H9 (cell line): ENCODE data around the gene AMH. TPM values are rescaled to one million over a fixed set of nuclear protein-coding genes. Genes with fewer than 3 reads are reported as not detected.

Experiments used
- DNase-seq: peaks from one replicate; pipeline ENCODE4 v3.0.0-alpha.2; 2017
- H2AFZ ChIP-seq: one replicate; pipeline ENCODE4 v1.6.1; 2013; ENCODE audit warnings: mild to moderate bottlenecking, low read length, control low read depth, moderate library complexity
- H2AK5ac ChIP-seq: 2 replicates; pipeline ENCODE4 v1.6.1; 2013; ENCODE audit warnings: low read length, control low read depth, mixed read lengths; ENCODE audit not compliant: insufficient read length
- H2BK120ac ChIP-seq: one replicate; pipeline ENCODE4 v1.6.1; 2013; ENCODE audit warnings: low read depth, mild to moderate bottlenecking, low read length, control low read depth, inconsistent platforms; ENCODE audit not compliant: poor library complexity, severe bottlenecking
- H2BK12ac ChIP-seq: 2 replicates; pipeline ENCODE4 v1.6.1; 2013; ENCODE audit warnings: low read length, control low read depth, mixed read lengths, low read depth; ENCODE audit not compliant: insufficient read length
- H2BK15ac ChIP-seq: 2 replicates; pipeline ENCODE4 v1.6.1; 2013; ENCODE audit warnings: low read depth, low read length, control low read depth
- H2BK20ac ChIP-seq: one replicate; pipeline ENCODE4 v1.6.1; 2013; ENCODE audit warnings: low read depth, mild to moderate bottlenecking, low read length, control low read depth, inconsistent platforms; ENCODE audit not compliant: poor library complexity, severe bottlenecking
- H2BK5ac ChIP-seq: 2 replicates; pipeline ENCODE4 v1.6.1; 2013; ENCODE audit warnings: low read length, control low read depth, mixed read lengths; ENCODE audit not compliant: insufficient read length
- H3K14ac ChIP-seq: 2 replicates; pipeline ENCODE4 v1.6.1; 2013; ENCODE audit warnings: low read length, control low read depth; ENCODE audit not compliant: insufficient read depth
- H3K18ac ChIP-seq: 2 replicates; pipeline ENCODE4 v1.6.1; 2013; ENCODE audit warnings: low read depth, mild to moderate bottlenecking, mixed read lengths, low read length, control low read depth; ENCODE audit not compliant: insufficient read length
- H3K23ac ChIP-seq: 2 replicates; pipeline ENCODE4 v1.6.1; 2013; ENCODE audit warnings: low read length, control low read depth, mixed read lengths, low read depth; ENCODE audit not compliant: insufficient read length
- H3K23me2 ChIP-seq: 2 replicates; pipeline ENCODE4 v1.6.1; 2013; ENCODE audit warnings: low read depth, mild to moderate bottlenecking, mixed read lengths, low read length, control low read depth; ENCODE audit not compliant: insufficient read length, poor library complexity, severe bottlenecking
- H3K27ac ChIP-seq: 2 replicates; pipeline ENCODE4 v1.5.1; 2013; ENCODE audit warnings: low read length, control low read depth, mixed read lengths, low read depth; ENCODE audit not compliant: insufficient read length
- H3K27me3 ChIP-seq: 2 replicates; pipeline ENCODE4 v1.6.1; 2013; ENCODE audit warnings: low read length, control low read depth, inconsistent platforms; ENCODE audit not compliant: insufficient read depth
- H3K4ac ChIP-seq: 2 replicates; pipeline ENCODE4 v1.6.1; 2013; ENCODE audit warnings: low read depth, mild to moderate bottlenecking, control low read depth, inconsistent platforms, low read length, moderate library complexity
- H3K4me1 ChIP-seq: 2 replicates; pipeline ENCODE4 v1.6.1; 2013; ENCODE audit warnings: low read length, control low read depth, inconsistent platforms; ENCODE audit not compliant: insufficient read depth
- H3K4me2 ChIP-seq: 2 replicates; pipeline ENCODE4 v1.6.1; 2013; ENCODE audit warnings: low read length, control low read depth, mixed read lengths; ENCODE audit not compliant: insufficient read length, insufficient read depth
- H3K56ac ChIP-seq: 2 replicates; pipeline ENCODE4 v1.6.1; 2013; ENCODE audit warnings: low read depth, mild to moderate bottlenecking, mixed read lengths, low read length, control low read depth; ENCODE audit not compliant: insufficient read length
- H3K79me1 ChIP-seq: 2 replicates; pipeline ENCODE4 v1.6.1; 2013; ENCODE audit warnings: low read depth, mild to moderate bottlenecking, moderate library complexity, low read length, control low read depth, inconsistent platforms; ENCODE audit not compliant: insufficient read depth, poor library complexity, severe bottlenecking
- H3K79me2 ChIP-seq: 2 replicates; pipeline ENCODE4 v1.6.1; 2013; ENCODE audit warnings: low read length, control low read depth, inconsistent platforms; ENCODE audit not compliant: insufficient read depth
- H3K9ac ChIP-seq: 2 replicates; pipeline ENCODE4 v1.6.1; 2013; ENCODE audit warnings: low read length, control low read depth, mixed read lengths; ENCODE audit not compliant: insufficient read length; ENCODE audit errors: extremely low read depth
- H3K9me3 ChIP-seq: one replicate; pipeline ENCODE4 v1.6.1; 2013; ENCODE audit warnings: low read depth, low read length, inconsistent platforms; ENCODE audit not compliant: control insufficient read depth
- H3T11ph ChIP-seq: one replicate; pipeline ENCODE4 v1.6.1; 2013; ENCODE audit warnings: mild to moderate bottlenecking, low read length, control low read depth, inconsistent platforms
- H4K20me1 ChIP-seq: one replicate; pipeline ENCODE4 v1.6.1; 2013; ENCODE audit not compliant: control insufficient read depth, insufficient read length, insufficient read depth
- H4K5ac ChIP-seq: 2 replicates; pipeline ENCODE4 v1.6.1; 2013; ENCODE audit warnings: low read depth, mild to moderate bottlenecking, mixed read lengths, low read length, control low read depth; ENCODE audit not compliant: insufficient read length
- H4K8ac ChIP-seq: replicated peaks from 2 replicates; pipeline ENCODE4 v1.6.1; 2013; ENCODE audit warnings: low read length, control low read depth, mixed read lengths, low read depth; ENCODE audit not compliant: insufficient read length
- H4K91ac ChIP-seq: 2 replicates; pipeline ENCODE4 v1.6.1; 2013; ENCODE audit warnings: low read depth, mild to moderate bottlenecking, moderate library complexity, mixed read lengths, low read length, control low read depth; ENCODE audit not compliant: insufficient read length
- H3K27ac Mint-ChIP-seq, 3 experiments: 2 replicates in 2 of 3; 3 replicates in 1 of 3; pipeline ENCODE4 v1.8.0; 2020 to 2021; ENCODE audit warnings: mixed read lengths in 3 of 3, mild to moderate bottlenecking in 1 of 3, moderate library complexity in 1 of 3
- H3K27me3 Mint-ChIP-seq: 2 replicates; pipeline ENCODE4 v1.8.0; 2021; ENCODE audit warnings: low read depth, mild to moderate bottlenecking, moderate library complexity, mixed read lengths
- H3K36me3 Mint-ChIP-seq, 3 experiments: 2 replicates in 2 of 3; 3 replicates in 1 of 3; pipeline ENCODE4 v1.8.0; 2020 to 2021; ENCODE audit warnings: low read depth in 3 of 3, mixed read lengths in 3 of 3; ENCODE audit not compliant: insufficient read depth in 1 of 3
- H3K4me1 Mint-ChIP-seq, 2 experiments: 2 replicates each; pipeline ENCODE4 v1.8.0; 2020; ENCODE audit warnings: mixed read lengths in 2 of 2
- H3K4me3 Mint-ChIP-seq, 2 experiments: 2 replicates in 1 of 2; 3 replicates in 1 of 2; pipeline ENCODE4 v1.8.0; 2020 to 2021; ENCODE audit warnings: mild to moderate bottlenecking in 2 of 2, mixed read lengths in 2 of 2, moderate library complexity in 1 of 2
- H3K9me3 Mint-ChIP-seq, 2 experiments: 2 replicates in 1 of 2; 3 replicates in 1 of 2; pipeline ENCODE4 v1.8.0; 2020; ENCODE audit warnings: mild to moderate bottlenecking in 2 of 2, mixed read lengths in 2 of 2, moderate library complexity in 1 of 2
- WGBS: extraction: QIAGEN DNeasy Blood & Tissue Kit; methylation state at CpG from one replicate; pipeline ENCODE4 v1.1.7; 2013; ENCODE audit warnings: missing lambda C conversion rate, low lambda C conversion rate, mixed read lengths; ENCODE audit not compliant: insufficient read length; ENCODE audit errors: extremely low coverage; 5-methylcytosine and 5-hydroxymethylcytosine counted together
- total RNA-seq: library from RNA; stranded (reverse); gene quantifications from 2 replicates; pipeline ENCODE4 v1.2.1, GENCODE V29; 2021
- TF ChIP-seq, protein P1 (sequence below): fragments of 200-600 bp; sonication (generic); conservative IDR thresholded peaks from 3 replicates; pipeline ENCODE4 v1.8.0; 2021; ENCODE audit warnings: antibody characterized with exemption, mild to moderate bottlenecking

AMH gene
- total RNA-seq, 1 experiment from 2014 or later = 70.7 TPM

DNA sequence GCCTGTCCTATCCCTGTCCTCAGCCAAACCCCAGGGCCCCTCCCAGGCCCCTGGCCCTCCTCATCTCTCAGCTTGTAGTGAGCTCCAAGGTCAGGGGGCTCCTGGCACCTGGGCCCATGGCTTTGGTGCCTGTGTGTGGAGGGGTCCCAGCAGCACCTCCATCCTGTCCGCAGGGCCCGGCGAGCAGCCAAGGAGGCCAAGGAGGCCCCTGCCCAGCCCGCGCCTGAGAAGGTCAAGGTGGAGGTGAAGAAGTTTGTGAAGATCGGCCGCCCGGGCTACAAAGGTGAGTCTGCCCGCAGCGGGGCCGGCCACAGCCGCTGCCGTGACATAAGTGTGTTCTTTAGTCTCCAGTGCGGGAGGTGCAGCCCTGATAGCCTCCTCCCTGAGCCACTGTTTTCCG, 3.9 kb upstream of the AMH start:
- no CpG with 5 or more reads among the region's 15 CpGs for WGBS
- Histone ChIP-seq H2BK20ac (no peak overlapping the region), H2AK5ac (no peak overlapping the region), H3K27ac (no peak overlapping the region), H4K5ac (no peak overlapping the region), H3K9me3 (no peaks in the 10 kb centered on the region), H3K18ac (no peak overlapping the region), H4K91ac (no peak overlapping the region), H2BK5ac (no peak overlapping the region), H2AFZ (no peak overlapping the region), H3K23ac (no peak overlapping the region), H2BK15ac (no peak overlapping the region), H2BK12ac (no peak overlapping the region), H3K9ac (no peak overlapping the region), H3K4me1 (no peaks in the 10 kb centered on the region), H3T11ph (no peak overlapping the region), H3K14ac (no peak overlapping the region), H3K79me2 (peaks cover 24% of the 10 kb centered on the region; the same call in 1 of the 2 replicates), H4K20me1 (peaks cover 2% of the 10 kb centered on the region), H3K79me1 (peaks cover 13% of the 10 kb centered on the region), H4K8ac (no peak overlapping the region), H3K56ac (no peak overlapping the region), H2BK120ac (no peak overlapping the region), H3K27me3 (no peaks in the 10 kb centered on the region), H3K4ac (no peak overlapping the region), H3K4me2 (no peak overlapping the region), H3K23me2 (no peaks in the 10 kb centered on the region)
- DNase-seq = no peak
- Mint-ChIP-seq H3K27ac (no peak overlapping the region), H3K4me3 (no peak overlapping the region), H3K4me1 (peaks cover 10 to 13% of the 10 kb centered on the region in 2 experiments), H3K27me3 (no peaks in the 10 kb centered on the region; the same call in 1 of the 2 replicates), H3K9me3 (no peaks in the 10 kb centered on the region), H3K36me3 (peaks cover 16 to 48% (median 46%) of the 10 kb centered on the region in 3 experiments; a peak in 6 of 7 replicates)
- TF ChIP-seq, protein P1, sequence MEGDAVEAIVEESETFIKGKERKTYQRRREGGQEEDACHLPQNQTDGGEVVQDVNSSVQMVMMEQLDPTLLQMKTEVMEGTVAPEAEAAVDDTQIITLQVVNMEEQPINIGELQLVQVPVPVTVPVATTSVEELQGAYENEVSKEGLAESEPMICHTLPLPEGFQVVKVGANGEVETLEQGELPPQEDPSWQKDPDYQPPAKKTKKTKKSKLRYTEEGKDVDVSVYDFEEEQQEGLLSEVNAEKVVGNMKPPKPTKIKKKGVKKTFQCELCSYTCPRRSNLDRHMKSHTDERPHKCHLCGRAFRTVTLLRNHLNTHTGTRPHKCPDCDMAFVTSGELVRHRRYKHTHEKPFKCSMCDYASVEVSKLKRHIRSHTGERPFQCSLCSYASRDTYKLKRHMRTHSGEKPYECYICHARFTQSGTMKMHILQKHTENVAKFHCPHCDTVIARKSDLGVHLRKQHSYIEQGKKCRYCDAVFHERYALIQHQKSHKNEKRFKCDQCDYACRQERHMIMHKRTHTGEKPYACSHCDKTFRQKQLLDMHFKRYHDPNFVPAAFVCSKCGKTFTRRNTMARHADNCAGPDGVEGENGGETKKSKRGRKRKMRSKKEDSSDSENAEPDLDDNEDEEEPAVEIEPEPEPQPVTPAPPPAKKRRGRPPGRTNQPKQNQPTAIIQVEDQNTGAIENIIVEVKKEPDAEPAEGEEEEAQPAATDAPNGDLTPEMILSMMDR = no peak
